MCF 10A (cell line): ENCODE measurements around the gene TPBG. TPM values are rescaled to one million over a fixed set of nuclear protein-coding genes. Genes with fewer than 3 reads are reported as not detected.

Experiments
- BruUV-seq: library from RNA; stranded (reverse); fragments of 400-500 nt; replicated peaks from 2 replicates; lab custom pipeline; 2021; lab: Mats Ljungman, UMichigan
- CTCF ChIA-PET: fragments of 300-600 bp; sonication (Branson Sonifier 250); formaldehyde crosslinking; extraction: SDS; loops from one replicate; lab custom pipeline; 2021; ENCODE audit warnings: antibody characterized with exemption, inconsistent platforms; lab: Yijun Ruan, JAX
- POLR2A ChIA-PET: fragments of 300-600, 350-650 bp; sonication (Branson Sonifier 250); formaldehyde crosslinking; extraction: SDS; loops from one replicate; lab custom pipeline; 2020; ENCODE audit warnings: antibody characterized with exemption, inconsistent platforms; lab: Yijun Ruan, JAX
- DNase-seq: peaks from one replicate; pipeline ENCODE4 v3.0.0-alpha.2; 2018; ENCODE audit not compliant: unreplicated experiment
- H3K27ac Mint-ChIP-seq: one replicate; pipeline ENCODE4 v1.8.0; 2022; ENCODE audit warnings: mild to moderate bottlenecking, low read depth, mixed read lengths; ENCODE audit not compliant: unreplicated experiment
- H3K27me3 Mint-ChIP-seq: one replicate; pipeline ENCODE4 v1.8.0; 2022; ENCODE audit warnings: mixed read lengths; ENCODE audit not compliant: insufficient read depth, unreplicated experiment
- H3K36me3 Mint-ChIP-seq: one replicate; pipeline ENCODE4 v1.8.0; 2022; ENCODE audit warnings: mild to moderate bottlenecking, moderate library complexity, mixed read lengths; ENCODE audit not compliant: insufficient read depth, unreplicated experiment
- H3K4me1 Mint-ChIP-seq: one replicate; pipeline ENCODE4 v1.8.0; 2022; ENCODE audit warnings: mixed read lengths; ENCODE audit not compliant: insufficient read depth, unreplicated experiment
- H3K4me3 Mint-ChIP-seq: one replicate; pipeline ENCODE4 v1.8.0; 2022; ENCODE audit warnings: mild to moderate bottlenecking, moderate library complexity, mixed read lengths; ENCODE audit not compliant: unreplicated experiment
- H3K9me3 Mint-ChIP-seq: one replicate; pipeline ENCODE4 v1.8.0; 2022; ENCODE audit warnings: mixed read lengths; ENCODE audit not compliant: unreplicated experiment
- CTCF ChIP-seq: fragments of 200-600 bp; IDR thresholded peaks from one replicate; pipeline ENCODE4 v1.8.0; 2022; ENCODE audit warnings: antibody characterized with exemption, mild to moderate bottlenecking; ENCODE audit not compliant: unreplicated experiment
- intact Hi-C: fragments of 100-400 bp; cut with micrococcal nuclease; formaldehyde crosslinking; loops from 2 replicates; pipeline ENCODE4 v1.14.1; 2022
- total RNA-seq: library from RNA; stranded (reverse); gene quantifications from 2 replicates; pipeline ENCODE4 v1.2.3, GENCODE V29; 2022

The TPBG gene
- total RNA-seq, 1 experiment from 2014 or later, result 72.9 TPM

GRCh38 chr6:82370788-82371187, 7.2 kb downstream of the TPBG start:
- POLR2A ChIA-PET, result interaction anchor here (0.6 to 1.9 kb wide), 6 partner anchors 9 to 584 kb away, joined by 3 to 10 read pairs (median 5); no protein-coding TSS in a partner anchor
- no peak for TF ChIP-seq CTCF
- BruUV-seq, result no TSS peak
- no peaks in the 10 kb centered on the region for H3K9me3 Mint-ChIP-seq
- intact Hi-C loops, result no loop called here
- H3K4me1 Mint-ChIP-seq, result peaks cover 14% of the 10 kb centered on the region
- no peak for DNase-seq
- CTCF ChIA-PET, result interaction anchor here (0.5 to 1.1 kb wide), 3 partner anchors 695 to 1536 kb away, joined by 3 to 4 read pairs (median 3); partner anchors contain the start of gene UBE3D
- H3K4me3 Mint-ChIP-seq, result no peak overlapping the region
- peaks cover 14% of the 10 kb centered on the region for H3K36me3 Mint-ChIP-seq
- no peak overlapping the region for H3K27ac Mint-ChIP-seq
- no peaks in the 10 kb centered on the region for H3K27me3 Mint-ChIP-seq

- Mint-ChIP-seq H3K36me3 (peaks cover 6% of the 10 kb centered on the region), H3K9me3 (no peaks in the 10 kb centered on the region), H3K4me3 (no peak overlapping the region), H3K27ac (no peak overlapping the region), H3K27me3 (no peaks in the 10 kb centered on the region), H3K4me1 (peaks cover 6% of the 10 kb centered on the region)
- no peak for TF ChIP-seq CTCF
- DNase-seq, result no peak
- intact Hi-C loops, result no loop called here
- no TSS peak for BruUV-seq
- CTCF ChIA-PET, result interaction anchor here (0.7 kb wide), 1 partner anchor 40 kb away, joined by 3 read pairs; no protein-coding TSS in a partner anchor
- POLR2A ChIA-PET, result interaction anchor here (0.6 to 2.1 kb wide), 5 partner anchors 8 to 13 kb away, joined by 5 to 10 read pairs (median 8); partner anchors contain the start of gene TPBG
Measured at GRCh38 chr6:82371799-82372546, 8.4 kb downstream of the TPBG start.

- Mint-ChIP-seq H3K9me3 (peaks cover 1% of the 10 kb centered on the region), H3K4me3 (no peak overlapping the region), H3K4me1 (peaks cover 6% of the 10 kb centered on the region), H3K27ac (no peak overlapping the region), H3K36me3 (peaks cover 6% of the 10 kb centered on the region), H3K27me3 (no peaks in the 10 kb centered on the region)
- ChIA-PET CTCF (interaction anchor here (0.6 to 0.7 kb wide), 4 partner anchors 39 to 641 kb away, joined by 3 read pairs; no protein-coding TSS in a partner anchor), POLR2A (interaction anchor here (0.8 to 2.1 kb wide), 2 partner anchors 9 to 24 kb away, joined by 3 to 10 read pairs; partner anchors contain the start of gene TPBG)
- DNase-seq, result no peak
- TF ChIP-seq CTCF, result no peak
- intact Hi-C loops, result no loop called here
- BruUV-seq, result no TSS peak
Measured at GRCh38 chr6:82372656-82373055, 9.0 kb downstream of the TPBG start.

- no TSS peak for BruUV-seq
- H3K4me1 Mint-ChIP-seq, result peaks cover 6% of the 10 kb centered on the region
Measured at GRCh38 chr6:82374516-82374915, 10.9 kb downstream of the TPBG start.

More at GRCh38 chr6:82374516-82374915, 10.9 kb downstream of the TPBG start:
- no peak for TF ChIP-seq CTCF
- no peak for DNase-seq
- ChIA-PET POLR2A (no interaction called here), CTCF (interaction anchor here (1.0 to 1.1 kb wide), 2 partner anchors 12 to 39 kb away, joined by 4 to 6 read pairs; no protein-coding TSS in a partner anchor)
- no peak overlapping the region for H3K4me3 Mint-ChIP-seq
- peaks cover 5% of the 10 kb centered on the region for H3K9me3 Mint-ChIP-seq
- intact Hi-C loops, result no loop called here
- no peaks in the 10 kb centered on the region for H3K27me3 Mint-ChIP-seq
- H3K27ac Mint-ChIP-seq, result no peak overlapping the region
- H3K36me3 Mint-ChIP-seq, result peaks cover 6% of the 10 kb centered on the region
